Upper lobe of right lung (tissue), 1 donor: ENCODE measurements around the gene PLCB2. TPM values are rescaled to one million over a fixed set of nuclear protein-coding genes. Genes with fewer than 3 reads are reported as not detected.

Experiments
- ATAC-seq: fragments of 200-7000 bp; cut with Tn5 transposase; one replicate; pipeline ENCODE4 v1.9.1; 2020; ENCODE audit warnings: mild to moderate bottlenecking, moderate library complexity
- DNase-seq: peaks from one replicate; pipeline ENCODE4 v3.0.0-alpha.2; 2020
- H3K27ac ChIP-seq: fragments of 200-600 bp; one replicate; pipeline ENCODE4 v1.8.0; 2022
- H3K27me3 ChIP-seq: fragments of 200-600 bp; one replicate; pipeline ENCODE4 v1.8.0; 2022; ENCODE audit warnings: mild to moderate bottlenecking
- H3K36me3 ChIP-seq: fragments of 200-600 bp; one replicate; pipeline ENCODE4 v1.8.0; 2022
- H3K4me1 ChIP-seq: fragments of 200-600 bp; one replicate; pipeline ENCODE4 v1.8.0; 2022
- H3K4me3 ChIP-seq: fragments of 200-600 bp; one replicate; pipeline ENCODE4 v1.8.0; 2022; ENCODE audit warnings: mild to moderate bottlenecking
- H3K9me3 ChIP-seq: fragments of 200-600 bp; one replicate; pipeline ENCODE4 v1.8.0; 2022
- CTCF ChIP-seq: fragments of 200-600 bp; IDR thresholded peaks from one replicate; pipeline ENCODE4 v1.8.0; 2022; ENCODE audit warnings: antibody characterized with exemption
- intact Hi-C: fragments of 100-400 bp; cut with DNase I; formaldehyde crosslinking; loops from one replicate; pipeline ENCODE4 v1.11.0; 2022
- total RNA-seq: library from RNA; stranded (reverse); fragmentation: NEBNext Ultra II Directional; extraction: Animal tissue kit (Norgen Biotek cat#: 25700); gene quantifications from one replicate; pipeline ENCODE4 v1.2.1, GENCODE V29; 2021
- donor health status: DM: no; HTN: yes; CAD: no; lungs with severe emphysema.

Gene PLCB2
- total RNA-seq, 1 donor from 2014 or later: 61.2 TPM

GRCh38 chr15:40325700-40326099 is 18.0 kb upstream of the PLCB2 start:
- Histone ChIP-seq H3K4me1 (peaks cover 56% of the 10 kb centered on the region), H3K4me3 (peak overlapping the region; percentile 74), H3K36me3 (no peaks in the 10 kb centered on the region), H3K27me3 (no peaks in the 10 kb centered on the region), H3K27ac (no peak overlapping the region), H3K9me3 (no peaks in the 10 kb centered on the region)
- DNase-seq (no peak), ATAC-seq (no peak)
- TF ChIP-seq CTCF: no peak
- intact Hi-C loops: no loop called here

DNA sequence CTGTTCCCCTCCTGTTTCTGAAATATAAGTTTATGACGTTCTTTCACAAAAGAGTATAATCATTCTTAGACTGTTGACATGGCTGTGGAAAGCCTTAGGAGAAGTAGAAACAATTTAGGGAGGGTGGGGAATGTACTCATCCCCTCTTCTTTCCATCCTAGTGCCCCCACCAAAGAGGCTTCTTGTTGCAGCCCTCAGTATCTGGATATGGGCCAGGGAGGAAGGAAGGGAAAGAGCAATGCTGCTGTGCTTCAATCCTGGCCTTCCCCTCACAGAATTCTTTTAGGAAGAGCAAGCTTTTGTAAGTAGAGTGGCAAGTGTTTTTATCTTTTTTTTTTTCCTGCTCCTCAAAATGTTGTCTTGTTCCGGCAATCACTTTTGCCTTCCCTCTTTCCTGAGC is 17.5 kb upstream of the PLCB2 start:
- no peaks in the 10 kb centered on the region for H3K36me3 ChIP-seq
- no peaks in the 10 kb centered on the region for H3K9me3 ChIP-seq
- no peak for TF ChIP-seq CTCF
- ATAC-seq: no peak
- H3K27me3 ChIP-seq: no peaks in the 10 kb centered on the region
- intact Hi-C loops: no loop called here
- peaks cover 50% of the 10 kb centered on the region for H3K4me1 ChIP-seq
- DNase-seq: no peak
- H3K4me3 ChIP-seq: peak overlapping the region; percentile 74
- peak overlapping the region; percentile 81 for H3K27ac ChIP-seq

DNA sequence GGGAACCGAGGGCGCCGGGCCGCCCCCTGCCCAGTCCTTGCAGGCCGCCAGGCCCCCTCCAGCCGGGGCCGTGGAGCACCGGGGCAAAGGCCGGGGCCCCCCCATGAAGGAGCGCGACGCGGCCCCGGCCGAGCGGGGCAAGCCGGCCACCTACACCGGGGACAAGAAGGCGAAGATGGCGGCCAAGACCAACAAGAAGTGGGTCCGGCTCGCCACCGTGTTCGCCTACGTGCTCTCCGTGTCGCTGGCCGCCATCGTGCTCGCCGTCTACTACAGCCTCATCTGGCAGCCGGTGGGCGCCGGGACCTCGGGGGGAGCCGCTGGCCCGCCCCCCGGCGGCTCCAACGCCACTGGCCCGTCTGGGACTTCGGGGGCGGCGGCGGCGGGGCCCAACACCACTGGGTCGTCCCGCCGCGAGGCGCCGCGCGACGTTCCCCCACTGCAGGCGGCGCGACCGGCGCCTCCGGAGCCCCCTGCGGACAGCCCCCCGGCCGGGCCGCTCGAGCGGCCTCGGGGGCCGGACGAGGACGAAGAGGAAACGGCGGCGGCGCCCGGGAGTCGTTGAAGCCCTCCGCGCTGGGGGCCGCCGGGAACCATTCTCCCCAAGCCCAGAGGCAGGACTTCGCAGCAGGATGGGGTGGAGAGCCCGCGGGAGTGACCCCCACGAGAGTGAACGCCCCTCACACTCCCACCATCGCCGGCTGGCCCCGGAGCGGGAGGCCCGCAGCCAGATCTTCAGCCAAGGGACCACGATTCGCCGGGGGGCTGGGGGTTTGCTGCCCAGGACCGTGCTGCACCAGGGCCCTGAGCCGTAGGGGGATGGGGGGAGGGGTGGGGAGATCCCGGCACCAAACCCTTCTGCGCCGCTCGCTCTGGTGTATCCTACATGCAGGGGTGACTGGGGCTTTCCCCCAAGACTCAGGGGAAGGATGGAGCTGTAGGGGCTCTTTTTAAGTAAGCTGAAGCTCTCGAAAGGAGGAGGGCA is 16.5 kb upstream of the PLCB2 start:
- peak; percentile 79 for DNase-seq
- intact Hi-C loops: no loop called here
- no peak for TF ChIP-seq CTCF
- H3K4me1 ChIP-seq: peaks cover 42% of the 10 kb centered on the region
- H3K27ac ChIP-seq: peak overlapping the region; percentile 81
- H3K27me3 ChIP-seq: no peaks in the 10 kb centered on the region
- peak overlapping the region; percentile 74 for H3K4me3 ChIP-seq
- no peaks in the 10 kb centered on the region for H3K36me3 ChIP-seq
- peak; percentile 1 for ATAC-seq
- H3K9me3 ChIP-seq: no peaks in the 10 kb centered on the region

DNA sequence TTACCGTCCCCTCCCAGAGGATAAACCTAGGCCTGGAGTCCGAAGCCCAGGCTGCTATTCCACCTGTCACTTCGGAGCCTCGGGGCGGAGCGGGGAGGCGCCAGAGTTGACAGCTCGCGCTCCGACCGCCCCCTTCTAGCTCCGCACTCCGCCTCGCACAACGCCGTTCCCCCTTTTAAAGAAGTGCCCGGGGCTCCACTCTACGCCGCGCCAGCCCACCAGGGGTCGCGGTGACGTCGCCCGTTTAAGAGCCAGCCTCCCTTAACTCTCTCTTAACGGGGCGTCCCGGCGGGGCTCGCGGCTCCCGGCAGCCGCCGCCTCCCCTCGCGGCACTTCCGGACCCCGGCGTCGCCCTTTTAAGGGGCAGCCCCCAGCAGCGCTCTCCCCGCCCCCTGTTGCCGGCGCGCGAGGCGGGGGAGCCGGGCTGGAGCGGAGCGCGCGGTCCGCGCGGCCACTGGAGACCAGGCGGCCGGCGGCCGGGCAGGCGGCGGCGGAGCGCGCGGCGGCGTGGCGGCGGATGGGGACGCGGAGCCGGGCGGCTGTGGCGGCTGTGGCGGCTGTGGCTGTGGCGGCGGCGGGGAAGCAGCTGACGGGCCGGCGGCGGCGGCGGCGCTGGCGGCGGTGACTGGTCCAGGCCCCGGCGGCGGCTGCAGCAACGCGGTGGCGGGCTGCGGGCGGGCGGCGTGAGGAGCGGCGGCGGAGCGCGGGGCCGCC is 15.7 kb upstream of the PLCB2 start, which contains the start of gene INAFM2:
Gene INAFM2, plus strand, starts transcription at position 454 of the 714 bp plus-strand sequence. CDS start 364 bp downstream, outside the sequence.
- H3K27me3 ChIP-seq: no peaks in the 10 kb centered on the region
- DNase-seq (peak; percentile 96), ATAC-seq (peak; percentile 94)
- peak within 1 kb of the TSS; percentile 81 for H3K27ac ChIP-seq
- H3K4me1 ChIP-seq: peaks cover 37% of the 10 kb centered on the region
- H3K36me3 ChIP-seq: no peaks in the 10 kb centered on the region
- intact Hi-C loops: no loop called here
- peak; percentile 66 for TF ChIP-seq CTCF
- no peaks in the 10 kb centered on the region for H3K9me3 ChIP-seq
- H3K4me3 ChIP-seq: peak within 1 kb of the TSS; percentile 74

- TF ChIP-seq CTCF: no peak
- H3K9me3 ChIP-seq: no peaks in the 10 kb centered on the region
- intact Hi-C loops: no loop called here
- peak overlapping the region; percentile 56 for H3K27ac ChIP-seq
- DNase-seq (no peak), ATAC-seq (no peak)
- peaks cover 30% of the 10 kb centered on the region for H3K4me1 ChIP-seq
- no peaks in the 10 kb centered on the region for H3K27me3 ChIP-seq
- peak overlapping the region; percentile 45 for H3K4me3 ChIP-seq
- H3K36me3 ChIP-seq: no peaks in the 10 kb centered on the region
These were observed 14.9 kb upstream of the PLCB2 start for GRCh38 chr15:40322531-40323238.
